HG02642 (cell line): ENCODE data around the gene FCGR3A.

Experiments used
- ATAC-seq: cut with Tn5 transposase; IDR thresholded peaks from one replicate; pipeline ENCODE4 v1.9.1; 2021; ENCODE audit warnings: mild to moderate bottlenecking; ENCODE audit not compliant: unreplicated experiment, poor library complexity

The FCGR3A gene

GRCh38 chr1:161506336-161507223 is 43.0 kb downstream of the FCGR3A start:
- no peak for ATAC-seq

- no peak for ATAC-seq
These were observed 43.9 kb downstream of the FCGR3A start for GRCh38 chr1:161505686-161506085.

- ATAC-seq = no peak
These were observed 46.2 kb downstream of the FCGR3A start for GRCh38 chr1:161503394-161503748.

- ATAC-seq = no peak
These were observed 46.8 kb downstream of the FCGR3A start for GRCh38 chr1:161502641-161503393.

GRCh38 chr1:161502181-161502580 is 47.4 kb downstream of the FCGR3A start:
- no peak for ATAC-seq

- no peak for ATAC-seq
These were observed 48.4 kb downstream of the FCGR3A start for GRCh38 chr1:161501234-161501633.

- no peak for ATAC-seq
These were observed 50.2 kb downstream of the FCGR3A start for GRCh38 chr1:161499099-161500039.

- ATAC-seq = no peak
These were observed 51.0 kb downstream of the FCGR3A start for GRCh38 chr1:161498646-161499045.

GRCh38 chr1:161497961-161498360 is 51.7 kb downstream of the FCGR3A start:
- ATAC-seq = no peak

GRCh38 chr1:161495490-161495889 is 54.1 kb downstream of the FCGR3A start:
- ATAC-seq = no peak

GRCh38 chr1:161494091-161494735 is 55.4 kb downstream of the FCGR3A start:
- no peak for ATAC-seq

- ATAC-seq = no peak
These were observed 56.8 kb downstream of the FCGR3A start for GRCh38 chr1:161492827-161493226.
